ENCODE data around the gene ATP11A.

The ATP11A gene

GRCh38 chr13:112700291-112701060 is 10.6 kb downstream of the ATP11A start:
- no peak for TF ChIP-seq CTCF (conservative IDR thresholded peaks at IDR 0.05; ENCODE audit: low read length)
- no peak for DNase-seq (ENCODE audit: low read depth)
- no peak overlapping the region for H3K4me3 ChIP-seq (ENCODE audit: low read length)

GRCh38 chr13:112702341-112702985 is 12.6 kb downstream of the ATP11A start:
- no peak for TF ChIP-seq CTCF (conservative IDR thresholded peaks at IDR 0.05; ENCODE audit: low read length)
- DNase-seq (ENCODE audit: low read depth) = no peak
- no peak overlapping the region for H3K4me3 ChIP-seq (ENCODE audit: low read length)

DNA sequence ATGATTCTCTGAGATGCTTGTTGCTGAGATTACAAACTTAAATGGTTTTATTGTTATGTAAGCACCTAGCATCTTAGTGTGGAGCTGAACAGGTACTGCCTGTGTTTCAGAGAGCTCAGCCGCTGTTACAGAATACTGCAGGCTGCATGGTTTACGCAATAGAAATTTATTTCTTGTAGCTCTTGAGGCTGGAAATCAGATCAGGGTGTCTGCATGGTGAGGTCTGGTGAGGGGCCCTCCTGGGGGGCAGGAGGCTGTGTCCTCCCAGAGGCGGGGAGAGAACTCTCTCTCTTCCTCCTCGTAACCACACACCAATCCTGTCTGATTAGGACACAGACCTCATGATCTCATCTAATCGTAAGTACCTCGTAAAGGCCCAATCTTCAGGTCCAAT is 13.1 kb downstream of the ATP11A start:
- no peak for TF ChIP-seq CTCF (conservative IDR thresholded peaks at IDR 0.05; ENCODE audit: low read length)
- DNase-seq (ENCODE audit: low read depth) = no peak
- H3K4me3 ChIP-seq (ENCODE audit: low read length) = no peak overlapping the region

DNA sequence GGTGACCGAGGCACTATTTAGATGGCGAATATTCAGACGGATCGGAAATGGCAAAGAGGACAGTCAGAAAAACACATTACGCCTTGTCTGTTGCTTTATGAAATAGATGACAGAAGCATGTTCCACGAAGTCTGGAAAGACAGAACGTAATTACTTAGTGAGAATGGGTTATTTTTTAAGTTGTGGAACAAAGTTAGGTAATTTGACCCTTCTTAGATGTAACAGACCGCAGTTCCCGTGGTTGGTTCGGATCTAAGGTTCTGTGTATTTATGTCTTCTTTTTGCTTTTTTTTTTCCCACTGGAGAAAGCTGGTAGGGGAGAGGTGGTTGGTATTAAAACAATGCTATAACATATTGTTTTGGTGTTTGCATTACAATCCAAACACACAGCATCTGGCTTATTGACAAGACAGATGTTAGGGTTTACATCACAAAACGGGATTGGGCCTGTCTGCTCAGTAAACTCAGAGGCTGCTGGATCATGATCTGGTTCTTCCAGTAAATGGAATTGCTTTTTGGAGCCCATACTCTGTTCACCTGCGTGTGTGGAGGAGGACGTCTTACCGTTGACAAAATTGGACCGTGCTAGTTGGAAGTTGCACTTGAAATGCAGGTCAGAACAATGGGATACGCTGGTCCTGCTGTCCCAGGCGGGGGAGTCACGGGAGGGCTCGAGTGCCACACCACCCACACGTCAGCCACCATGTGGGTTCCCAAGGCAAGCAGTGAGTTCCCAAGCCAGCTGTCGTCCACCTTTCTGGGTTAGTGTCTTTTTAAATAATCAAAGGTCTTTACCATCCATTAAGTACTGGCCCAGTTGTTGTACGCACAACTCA is 13.8 kb downstream of the ATP11A start:
- TF ChIP-seq CTCF (conservative IDR thresholded peaks at IDR 0.05; ENCODE audit: low read length) = no peak
- no peak overlapping the region for H3K4me3 ChIP-seq (ENCODE audit: low read length)
- no peak for DNase-seq (ENCODE audit: low read depth)

GRCh38 chr13:112704308-112705145 is 14.7 kb downstream of the ATP11A start:
- DNase-seq (ENCODE audit: low read depth) = no peak
- no peak for TF ChIP-seq CTCF (conservative IDR thresholded peaks at IDR 0.05; ENCODE audit: low read length)
- no peak overlapping the region for H3K4me3 ChIP-seq (ENCODE audit: low read length)

GRCh38 chr13:112705286-112705685 is 15.4 kb downstream of the ATP11A start:
- no peak for TF ChIP-seq CTCF (conservative IDR thresholded peaks at IDR 0.05; ENCODE audit: low read length)
- no peak for DNase-seq (ENCODE audit: low read depth)
- H3K4me3 ChIP-seq (ENCODE audit: low read length) = no peak overlapping the region
